ENCODE measurements around the gene SLC28A1. TPM values are rescaled to one million over a fixed set of nuclear protein-coding genes. Genes with fewer than 3 reads are reported as not detected.

The SLC28A1 gene
- total and polyA plus RNA-seq, 2 of the 4 experiments (the other 2 are of a cell fraction) = not detected

DNA sequence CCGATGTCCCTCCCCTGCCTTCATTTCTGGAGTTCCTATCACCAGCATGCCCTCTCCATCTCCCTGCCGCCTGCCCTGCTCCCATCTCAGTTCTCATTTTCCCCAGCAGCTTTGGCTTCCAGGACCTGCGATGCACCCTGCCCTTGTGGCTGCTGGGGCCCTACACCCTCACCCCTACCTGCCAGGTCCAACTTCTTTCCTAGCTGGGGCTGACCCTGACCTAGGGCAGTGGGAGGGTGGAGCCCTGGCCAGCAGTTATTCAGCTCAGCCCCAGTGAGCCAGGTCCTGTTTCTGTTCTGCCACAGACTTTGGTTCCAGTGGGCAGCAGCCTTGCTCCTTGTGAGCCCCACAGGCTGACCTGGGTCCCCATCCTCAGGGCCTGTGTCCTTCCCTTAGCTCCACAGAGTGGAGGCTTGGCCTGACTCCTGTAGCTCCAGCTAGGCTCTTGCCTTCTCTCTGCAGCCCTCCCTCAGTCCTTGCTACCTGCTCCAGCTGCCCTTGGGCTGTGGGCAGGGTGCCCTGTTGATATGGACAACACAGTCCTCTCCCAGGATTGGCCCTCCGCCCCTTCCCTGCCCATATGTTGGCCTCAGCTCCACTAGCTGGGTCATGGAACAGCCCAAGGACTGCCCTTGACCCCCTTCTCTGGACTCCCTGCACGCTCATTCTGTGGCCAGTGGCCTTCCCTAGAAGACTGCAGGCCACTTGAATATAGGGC, 62.5 kb downstream of the SLC28A1 start (continued):
- TF ChIP-seq FOS (IDR thresholded peaks at IDR 0.05; ENCODE audit: low read depth, low read length) = no peak

DNA sequence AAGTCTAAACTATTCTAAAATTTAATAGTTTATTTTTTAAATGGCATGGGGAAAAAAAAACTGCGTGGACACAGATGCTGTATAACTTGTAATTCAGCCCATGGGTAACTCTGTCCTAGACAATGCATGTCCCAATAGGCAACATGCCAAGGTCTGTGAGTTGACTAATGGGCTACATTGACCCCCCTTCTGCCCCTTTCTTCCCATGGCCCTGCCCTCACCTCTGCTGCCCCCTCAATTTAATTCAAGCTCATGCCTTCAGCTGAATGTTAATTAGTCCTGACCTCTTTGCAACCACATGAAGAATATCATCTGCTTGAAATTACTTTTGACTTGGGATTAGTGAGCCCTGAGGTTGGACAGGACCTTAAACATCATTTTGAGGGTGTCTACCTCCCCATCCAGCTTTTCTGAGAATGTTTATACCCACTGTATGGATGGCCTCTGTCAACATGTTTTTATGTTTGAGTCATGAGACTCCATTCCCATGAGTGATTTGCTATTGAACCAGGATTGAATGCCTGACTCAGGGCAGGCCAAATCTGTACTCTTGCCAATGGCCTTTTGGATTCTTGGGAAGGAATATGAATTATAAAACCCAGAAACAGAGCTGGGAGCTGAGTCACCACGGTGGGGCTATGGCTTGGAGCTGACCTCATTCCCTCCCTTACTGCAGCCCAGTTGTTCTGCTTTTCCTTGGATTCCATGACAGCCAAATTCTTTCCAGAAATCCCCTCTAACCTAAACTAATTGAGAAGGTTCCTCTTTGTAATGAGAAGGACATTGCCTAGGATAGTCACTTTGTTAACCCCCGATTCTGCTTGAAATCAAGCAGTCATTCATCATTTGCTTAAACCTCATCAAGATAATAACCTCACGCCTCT, 63.7 kb downstream of the SLC28A1 start:
- Histone ChIP-seq H3K9me3 (ENCODE audit: control insufficient read depth, insufficient read depth, low read length) (no peaks in the 10 kb centered on the region), H3K36me3 (ENCODE audit: control insufficient read depth, insufficient read depth, low read length) (no peaks in the 10 kb centered on the region), H3K4me3 (ENCODE audit: insufficient read depth, low read depth, low read length) (no peak overlapping the region), H4K5ac (ENCODE audit: low read depth, low read length) (no peak overlapping the region), H3K18ac (ENCODE audit: low read depth, low read length) (no peak overlapping the region), H4K8ac (ENCODE audit: low read depth in 2 of 2, low read length in 2 of 2) (peak overlapping the region in 1 of 2 experiments; percentile 34; a peak in 2 of 4 replicates), H2BK5ac (ENCODE audit: low read depth, low read length, poor library complexity, severe bottlenecking) (peak overlapping the region; percentile 42), H2BK15ac (ENCODE audit: low read depth, low read length) (0 out of 3 replicates have a peak overlapping the region, but pooled peaks have one; percentile 1), H2AK9ac (replicated peaks; ENCODE audit: low read depth, low read length, poor library complexity) (peak overlapping the region; percentile 38), H3K14ac (replicated peaks; ENCODE audit: low read depth, low read length) (peak overlapping the region; percentile 36), H4K20me1 (ENCODE audit: insufficient read depth, low read length) (no peaks in the 10 kb centered on the region), H3K79me1 (ENCODE audit: low read depth in 1 of 2, low read length in 2 of 2) (peaks cover 0 to 2% of the 10 kb centered on the region in 2 experiments; a peak in 1 of 4 replicates), H2AK5ac (ENCODE audit: low read depth, low read length) (peak overlapping the region; percentile 46; the same call in 1 of the 2 replicates), H4K91ac (ENCODE audit: insufficient read depth, low read depth, low read length) (no peak overlapping the region), H3K9ac (ENCODE audit: low read depth, low read length) (no peak overlapping the region), H3K27me3 (ENCODE audit: control insufficient read depth, insufficient read depth, low read length) (no peaks in the 10 kb centered on the region), H3K4me2 (ENCODE audit: low read depth, low read length) (peak overlapping the region; percentile 24; the same call in 1 of the 2 replicates), H3K4ac (ENCODE audit: low read depth, low read length) (peak overlapping the region; percentile 46; the same call in 1 of the 2 replicates), H3K56ac (ENCODE audit: extremely low read depth, insufficient read depth, low read length) (no peak overlapping the region), H2AFZ (replicated peaks; ENCODE audit: low read length, poor library complexity) (peak overlapping the region; percentile 33), H3K23ac (ENCODE audit: low read depth, low read length) (peak overlapping the region; percentile 57; the same call in 1 of the 2 replicates), H3K27ac (ENCODE audit: insufficient read depth, low read length) (peak overlapping the region; percentile 24; the same call in 1 of the 2 replicates), H2BK20ac (ENCODE audit: low read depth, low read length) (peak overlapping the region; percentile 66), H3K4me1 (ENCODE audit: control insufficient read depth, insufficient read depth, low read length) (peaks cover 8% of the 10 kb centered on the region; the same call in 1 of the 2 replicates), H2BK120ac (ENCODE audit: low read depth, low read length) (peak overlapping the region; percentile 56), H3K9me1 (ENCODE audit: insufficient read depth, low read length) (peaks cover 19% of the 10 kb centered on the region)
- DNase-seq (peak; percentile 96), ATAC-seq (ENCODE audit: low read depth) (peak; percentile 92)
- in situ Hi-C loops (cut with MboI; ENCODE audit: low sequenced_read_pairs) (no loop called here), dilution Hi-C loops (cut with HindIII; ENCODE audit: low sequenced_read_pairs, unreplicated experiment) (no loop called here), intact Hi-C loops (cut with micrococcal nuclease) (no loop called here)
- CTCF ChIA-PET = interaction anchor here (0.8 to 1.4 kb wide), 2 partner anchors 20 to 96 kb away, joined by 3 to 4 read pairs; no protein-coding TSS in a partner anchor
- no TSS peak for BruUV-seq (replicated peaks)
- no CpG with 5 or more reads among the region's 4 CpGs for WGBS, 2 experiments (ENCODE audit: extremely low coverage in 2 of 2, insufficient read length in 1 of 2)
- POLR2A ChIA-PET (ENCODE audit: unreplicated experiment) = no interaction called here
- TF ChIP-seq NFE2L2 (IDR thresholded peaks at IDR 0.05; ENCODE audit: low read depth, low read length) (peak; percentile 25; the same call in 1 of the 2 replicates), MAFK (IDR thresholded peaks at IDR 0.05; ENCODE audit: low read depth, low read length) (peak; percentile 20; the same call in 1 of the 2 replicates), RFX5 (IDR thresholded peaks at IDR 0.05; ENCODE audit: low read depth, low read length) (no peak), FOS (IDR thresholded peaks at IDR 0.05; ENCODE audit: low read depth, low read length) (peak; percentile 53; the same call in 1 of the 2 replicates), RCOR1 (IDR thresholded peaks at IDR 0.05; ENCODE audit: insufficient replicate concordance, low read length) (peak; percentile 97), SMC3 (IDR thresholded peaks at IDR 0.05; ENCODE audit: low read depth, low read length) (0 out of 2 replicates have a peak, but pooled peaks have one; percentile 1), CEBPB (IDR thresholded peaks at IDR 0.05; ENCODE audit: low read depth, low read length) (no peak; the same call in 1 of the 2 replicates), MXI1 (IDR thresholded peaks at IDR 0.05; ENCODE audit: borderline replicate concordance, low read depth, low read length) (no peak)
- TF ChIP-seq, protein P1, sequence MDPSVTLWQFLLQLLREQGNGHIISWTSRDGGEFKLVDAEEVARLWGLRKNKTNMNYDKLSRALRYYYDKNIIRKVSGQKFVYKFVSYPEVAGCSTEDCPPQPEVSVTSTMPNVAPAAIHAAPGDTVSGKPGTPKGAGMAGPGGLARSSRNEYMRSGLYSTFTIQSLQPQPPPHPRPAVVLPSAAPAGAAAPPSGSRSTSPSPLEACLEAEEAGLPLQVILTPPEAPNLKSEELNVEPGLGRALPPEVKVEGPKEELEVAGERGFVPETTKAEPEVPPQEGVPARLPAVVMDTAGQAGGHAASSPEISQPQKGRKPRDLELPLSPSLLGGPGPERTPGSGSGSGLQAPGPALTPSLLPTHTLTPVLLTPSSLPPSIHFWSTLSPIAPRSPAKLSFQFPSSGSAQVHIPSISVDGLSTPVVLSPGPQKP (IDR thresholded peaks at IDR 0.05; ENCODE audit: borderline replicate concordance, low read depth, low read length) = no peak
- TF ChIP-seq, protein P2, sequence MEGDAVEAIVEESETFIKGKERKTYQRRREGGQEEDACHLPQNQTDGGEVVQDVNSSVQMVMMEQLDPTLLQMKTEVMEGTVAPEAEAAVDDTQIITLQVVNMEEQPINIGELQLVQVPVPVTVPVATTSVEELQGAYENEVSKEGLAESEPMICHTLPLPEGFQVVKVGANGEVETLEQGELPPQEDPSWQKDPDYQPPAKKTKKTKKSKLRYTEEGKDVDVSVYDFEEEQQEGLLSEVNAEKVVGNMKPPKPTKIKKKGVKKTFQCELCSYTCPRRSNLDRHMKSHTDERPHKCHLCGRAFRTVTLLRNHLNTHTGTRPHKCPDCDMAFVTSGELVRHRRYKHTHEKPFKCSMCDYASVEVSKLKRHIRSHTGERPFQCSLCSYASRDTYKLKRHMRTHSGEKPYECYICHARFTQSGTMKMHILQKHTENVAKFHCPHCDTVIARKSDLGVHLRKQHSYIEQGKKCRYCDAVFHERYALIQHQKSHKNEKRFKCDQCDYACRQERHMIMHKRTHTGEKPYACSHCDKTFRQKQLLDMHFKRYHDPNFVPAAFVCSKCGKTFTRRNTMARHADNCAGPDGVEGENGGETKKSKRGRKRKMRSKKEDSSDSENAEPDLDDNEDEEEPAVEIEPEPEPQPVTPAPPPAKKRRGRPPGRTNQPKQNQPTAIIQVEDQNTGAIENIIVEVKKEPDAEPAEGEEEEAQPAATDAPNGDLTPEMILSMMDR (conservative IDR thresholded peaks at IDR 0.05; ENCODE audit: low read depth, low read length) = no peak
